T47D (cell line): Measurements from ENCODE around the gene TNFSF9.
"Not testable (repeated sequence)": the region's sequence is repeated elsewhere in the genome, so short reads cannot be mapped to it uniquely, and the experiment has no call there.

Experiments
- DNase-seq, 2 experiments: peaks; one replicate each; pipeline versions ENCODE4 v3.0.0 to v3.0.0-alpha.2; 2011 to 2012; ENCODE audit warnings: low read depth in 1 of 2, low spot score in 1 of 2
- JUND ChIP-seq: IDR thresholded peaks from 2 replicates; pipeline ENCODE4 v1.6.1; 2012; ENCODE audit warnings: low read depth
- in situ Hi-C: cut with HindIII; loops from 2 replicates; pipeline ENCODE4 v1.10.0; 2016; ENCODE audit warnings: low sequenced_read_pairs, low pct_unique_long_range_greater_than_20kb

TNFSF9 gene

DNA sequence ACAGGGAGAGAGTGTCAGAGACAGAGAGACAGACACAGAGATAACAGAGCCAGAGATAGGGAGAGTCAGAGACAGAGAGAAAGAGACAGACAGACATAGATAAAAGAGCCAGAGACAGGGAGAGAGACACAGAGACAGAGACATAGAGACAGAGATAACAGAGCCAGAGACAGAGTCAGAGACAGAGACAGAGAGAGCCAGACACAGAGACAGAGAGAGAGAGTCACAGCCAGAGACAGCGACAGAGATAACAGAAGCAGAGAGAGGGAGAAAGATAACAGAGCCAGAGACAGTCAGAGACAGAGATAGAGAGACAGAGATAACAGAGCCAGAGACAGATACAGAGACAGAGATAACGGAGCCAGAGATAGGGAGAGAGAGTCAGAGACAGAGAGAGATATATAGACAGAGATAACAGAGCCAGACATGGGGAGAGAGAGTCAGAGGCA, 865 bp upstream of the TNFSF9 start:
- TF ChIP-seq JUND, result no peak
- in situ Hi-C loops, result no loop called here
- DNase-seq, result no peak

DNA sequence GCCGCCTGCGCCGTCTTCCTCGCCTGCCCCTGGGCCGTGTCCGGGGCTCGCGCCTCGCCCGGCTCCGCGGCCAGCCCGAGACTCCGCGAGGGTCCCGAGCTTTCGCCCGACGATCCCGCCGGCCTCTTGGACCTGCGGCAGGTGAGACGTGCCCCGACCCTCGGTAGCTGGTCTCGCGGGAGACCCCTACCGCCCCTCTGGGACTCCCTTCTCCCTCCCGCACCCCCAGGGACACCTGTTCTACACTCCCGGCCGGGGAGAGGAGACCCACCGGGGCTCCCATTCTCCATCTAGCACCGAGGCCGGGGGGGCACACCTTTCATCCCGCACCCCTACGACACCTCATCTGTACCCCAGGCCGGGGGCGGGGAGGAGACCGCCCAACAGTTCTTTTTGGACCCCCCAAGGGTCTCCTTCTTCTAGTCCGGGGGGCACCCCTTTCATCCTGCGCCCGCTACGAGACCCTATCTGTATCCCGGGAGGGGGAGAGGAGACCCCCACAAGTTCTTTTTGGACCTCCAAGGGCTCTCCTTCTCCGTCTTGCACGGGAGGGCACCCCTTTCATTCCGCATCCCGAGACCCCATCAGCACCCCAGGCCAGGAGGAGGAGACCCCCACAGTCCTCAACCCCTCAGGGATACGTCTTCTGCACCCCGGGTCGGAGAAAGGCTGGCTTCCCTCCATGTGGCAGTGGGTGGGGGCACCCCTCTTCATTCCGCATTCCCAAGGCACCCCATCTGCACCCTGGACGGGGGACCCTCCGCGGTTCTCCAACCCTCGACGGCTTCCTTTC, 533 bp downstream of the TNFSF9 start:
- in situ Hi-C loops, result no loop called here
- TF ChIP-seq JUND, result no peak
- DNase-seq, result no peak

DNA sequence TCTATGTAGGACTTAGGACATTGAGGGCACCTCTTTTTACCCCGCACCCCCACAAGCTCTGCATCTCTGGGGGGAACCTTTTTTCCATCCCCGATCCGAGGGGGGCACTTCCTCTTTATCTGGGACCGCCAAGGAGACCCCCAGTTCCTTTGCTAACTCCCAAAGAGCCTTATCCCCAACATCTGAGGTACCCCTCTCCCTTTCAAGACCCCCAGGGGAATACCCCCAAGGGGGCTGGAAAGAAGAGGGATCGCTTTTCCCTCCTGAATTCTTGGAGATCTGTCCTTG, 1.1 kb downstream of the TNFSF9 start:
- in situ Hi-C loops, result no loop called here
- no peak for TF ChIP-seq JUND
- no peak for DNase-seq

DNA sequence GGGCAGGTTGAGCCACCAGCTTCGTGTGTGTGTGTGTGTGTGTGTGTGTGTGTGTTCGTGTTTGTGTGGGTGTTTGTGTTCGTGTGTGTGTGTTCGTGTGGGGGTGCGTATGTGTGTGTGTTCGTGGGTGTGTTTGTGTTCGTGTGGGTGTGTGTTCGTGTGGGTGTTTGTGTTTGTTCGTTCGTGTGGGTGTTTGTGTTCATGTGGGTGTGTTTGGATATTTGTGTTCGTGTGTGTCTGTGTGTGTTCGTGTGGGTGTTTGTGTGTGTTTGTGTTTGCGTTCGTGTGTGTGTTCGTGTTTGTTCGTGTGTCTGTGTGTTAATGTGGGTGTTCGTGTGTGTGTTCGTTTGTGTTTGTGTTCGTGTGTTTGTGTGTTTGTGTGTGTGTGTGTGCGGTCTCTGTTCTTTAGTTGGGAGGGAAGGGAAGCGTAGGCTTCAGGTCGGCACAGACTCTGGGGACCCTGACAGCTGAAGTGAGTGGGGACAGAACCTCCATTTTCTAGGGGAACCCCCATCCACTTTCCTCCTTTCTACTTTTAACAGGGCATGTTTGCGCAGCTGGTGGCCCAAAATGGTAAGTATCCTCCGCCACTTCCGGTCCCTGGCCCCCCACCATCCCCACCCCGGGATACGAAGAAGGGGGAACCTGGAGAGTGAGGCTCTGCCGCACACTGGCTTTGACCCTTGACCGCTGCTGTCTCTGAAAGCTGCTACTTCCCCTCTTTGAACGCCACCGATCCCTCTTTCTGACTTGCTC, 1.6 kb downstream of the TNFSF9 start:
- no peak for TF ChIP-seq JUND
- DNase-seq, result no peak

DNA sequence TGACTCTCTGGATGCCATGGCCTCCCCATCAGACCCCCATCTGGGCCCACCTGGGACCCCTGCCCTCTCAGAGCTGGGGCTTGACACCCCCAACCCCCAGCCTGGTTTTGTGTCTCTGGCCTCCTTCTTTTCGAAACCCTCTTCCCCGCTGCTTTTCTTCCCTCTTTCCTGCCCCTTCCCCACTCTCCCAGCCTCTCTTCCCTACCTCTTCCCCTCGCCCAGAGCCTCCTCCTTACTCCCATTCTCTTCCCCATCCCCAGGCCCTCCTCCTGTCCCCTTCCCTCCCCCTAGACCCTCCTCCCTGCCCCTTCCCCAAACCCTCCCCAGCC, 2.1 kb downstream of the TNFSF9 start:
- no peak for DNase-seq
- TF ChIP-seq JUND, result no peak
- in situ Hi-C loops, result no loop called here

More for the DNA sequence above, 1.6 kb downstream of the TNFSF9 start:
- in situ Hi-C loops, result no loop called here

DNA sequence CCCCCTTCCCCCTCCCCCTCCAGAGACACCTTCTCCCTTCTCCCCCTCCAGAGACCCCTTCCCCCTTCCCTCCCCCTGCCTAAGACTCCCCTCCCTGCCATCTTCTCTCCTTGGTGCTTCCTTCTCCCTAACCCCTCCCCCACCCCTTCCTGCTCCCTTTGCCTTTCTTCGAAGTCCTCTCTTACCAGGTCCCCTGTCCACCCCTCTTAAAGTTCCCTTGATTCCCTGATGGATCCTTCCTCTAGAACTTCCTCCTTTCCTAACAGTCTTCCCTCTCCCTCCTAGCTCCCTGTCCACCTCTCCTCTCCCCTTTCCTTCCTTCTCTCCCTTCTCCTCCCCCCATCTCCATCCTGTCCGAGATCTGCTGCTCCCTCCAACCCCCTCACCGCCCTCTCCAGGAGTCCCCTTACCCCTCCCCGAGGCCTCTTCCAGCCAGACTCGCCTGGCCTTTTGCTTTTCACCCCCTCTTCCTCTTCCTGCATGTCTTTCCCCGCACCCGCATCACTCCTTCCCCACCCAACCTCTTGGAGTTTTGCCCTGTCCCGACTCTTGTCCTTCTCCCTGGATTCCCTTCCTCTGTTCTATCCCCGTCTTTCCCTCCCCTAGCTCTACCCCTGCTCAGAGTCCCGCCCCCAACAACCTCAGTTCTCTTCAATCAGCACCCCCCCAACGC, 3.1 kb downstream of the TNFSF9 start:
- TF ChIP-seq JUND, result no peak
- no peak for DNase-seq
- in situ Hi-C loops, result no loop called here

DNA sequence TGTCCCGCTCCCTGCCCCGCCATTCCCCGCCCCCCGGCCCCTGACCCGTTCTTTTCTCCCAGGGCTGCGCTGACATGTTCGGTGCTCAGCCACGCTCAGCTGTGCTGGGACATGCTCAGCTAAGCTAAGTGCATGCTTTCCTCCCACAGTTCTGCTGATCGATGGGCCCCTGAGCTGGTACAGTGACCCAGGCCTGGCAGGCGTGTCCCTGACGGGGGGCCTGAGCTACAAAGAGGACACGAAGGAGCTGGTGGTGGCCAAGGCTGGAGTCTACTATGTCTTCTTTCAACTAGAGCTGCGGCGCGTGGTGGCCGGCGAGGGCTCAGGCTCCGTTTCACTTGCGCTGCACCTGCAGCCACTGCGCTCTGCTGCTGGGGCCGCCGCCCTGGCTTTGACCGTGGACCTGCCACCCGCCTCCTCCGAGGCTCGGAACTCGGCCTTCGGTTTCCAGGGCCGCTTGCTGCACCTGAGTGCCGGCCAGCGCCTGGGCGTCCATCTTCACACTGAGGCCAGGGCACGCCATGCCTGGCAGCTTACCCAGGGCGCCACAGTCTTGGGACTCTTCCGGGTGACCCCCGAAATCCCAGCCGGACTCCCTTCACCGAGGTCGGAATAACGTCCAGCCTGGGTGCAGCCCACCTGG, 3.7 kb downstream of the TNFSF9 start:
- in situ Hi-C loops, result no loop called here
- no peak for TF ChIP-seq JUND

DNA sequence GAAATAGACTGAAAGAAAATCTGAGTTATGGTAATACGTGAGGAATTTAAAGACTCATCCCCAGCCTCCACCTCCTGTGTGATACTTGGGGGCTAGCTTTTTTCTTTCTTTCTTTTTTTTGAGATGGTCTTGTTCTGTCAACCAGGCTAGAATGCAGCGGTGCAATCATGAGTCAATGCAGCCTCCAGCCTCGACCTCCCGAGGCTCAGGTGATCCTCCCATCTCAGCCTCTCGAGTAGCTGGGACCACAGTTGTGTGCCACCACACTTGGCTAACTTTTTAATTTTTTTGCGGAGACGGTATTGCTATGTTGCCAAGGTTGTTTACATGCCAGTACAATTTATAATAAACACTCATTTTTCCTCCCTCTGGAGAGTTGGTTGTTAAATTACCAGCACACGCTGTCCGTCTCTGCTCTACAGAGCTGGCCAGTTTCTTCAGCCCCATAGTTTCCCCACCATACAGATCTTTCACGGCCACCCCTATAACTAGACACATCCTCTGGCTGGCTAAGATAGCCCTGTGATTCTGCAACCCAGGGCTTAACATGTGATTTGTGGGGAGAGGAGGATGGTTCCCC, 4.8 kb downstream of the TNFSF9 start:
- no peak for TF ChIP-seq JUND
- in situ Hi-C loops, result no loop called here
- no peak for DNase-seq

More for the DNA sequence above, 3.7 kb downstream of the TNFSF9 start:
- DNase-seq, result no peak

DNA sequence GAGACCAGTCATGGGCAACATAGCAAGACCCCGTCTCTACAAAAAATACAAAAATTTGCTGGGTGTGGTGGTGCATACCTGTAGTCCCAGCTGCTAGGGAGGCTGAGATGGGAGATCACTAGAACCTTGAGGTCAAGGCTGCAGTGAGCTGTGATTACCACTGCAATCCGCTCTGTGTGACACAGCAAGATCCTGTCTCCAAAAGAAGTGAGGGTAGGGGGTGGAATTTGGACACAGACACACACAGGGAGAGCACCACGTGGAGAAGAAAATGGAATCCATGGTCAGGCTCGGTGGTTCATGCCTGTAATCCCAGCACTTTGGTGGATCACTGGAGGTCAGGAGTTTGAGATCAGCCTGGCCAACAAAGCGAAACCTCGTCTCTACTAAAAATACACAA, 8.7 kb downstream of the TNFSF9 start:
- in situ Hi-C loops, result no loop called here
- DNase-seq, result no peak
- TF ChIP-seq JUND, result no peak

DNA sequence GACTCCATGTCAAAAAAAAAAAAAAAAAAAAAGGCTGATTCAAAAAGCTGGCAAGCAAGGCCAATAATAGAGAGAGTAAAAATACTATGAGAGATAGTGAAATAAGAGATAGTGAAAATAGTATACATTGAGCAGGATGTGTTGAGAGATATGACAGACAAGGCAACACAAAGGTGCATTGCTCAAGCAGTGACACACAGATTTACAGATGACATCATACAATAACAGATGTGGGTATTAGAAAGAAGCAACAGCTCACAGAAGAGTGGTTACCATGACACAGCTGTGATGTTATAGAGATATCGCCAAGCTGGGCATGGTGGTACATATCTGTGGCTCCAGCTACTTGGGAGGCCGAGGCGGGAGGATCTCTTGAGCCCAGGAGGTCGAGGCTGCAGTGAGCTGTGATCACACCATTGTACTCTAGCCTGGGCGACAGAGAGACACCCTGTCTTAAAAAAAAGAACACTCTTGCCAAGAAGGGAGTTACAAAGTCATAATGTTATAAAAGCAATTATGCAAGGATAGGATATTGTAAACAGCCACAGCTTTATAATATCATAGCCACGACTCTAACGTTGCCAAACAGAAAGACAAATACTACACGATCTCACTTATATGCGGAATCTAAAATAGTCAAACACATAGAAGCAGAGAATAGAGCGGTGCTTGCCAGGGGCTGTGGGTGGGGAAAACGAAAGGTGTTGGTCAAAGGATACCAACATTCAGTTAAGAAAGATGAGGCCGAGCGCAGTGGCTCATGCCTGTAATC, 10.3 kb downstream of the TNFSF9 start:
- no peak for TF ChIP-seq JUND
- in situ Hi-C loops, result no loop called here
- no peak for DNase-seq

DNA sequence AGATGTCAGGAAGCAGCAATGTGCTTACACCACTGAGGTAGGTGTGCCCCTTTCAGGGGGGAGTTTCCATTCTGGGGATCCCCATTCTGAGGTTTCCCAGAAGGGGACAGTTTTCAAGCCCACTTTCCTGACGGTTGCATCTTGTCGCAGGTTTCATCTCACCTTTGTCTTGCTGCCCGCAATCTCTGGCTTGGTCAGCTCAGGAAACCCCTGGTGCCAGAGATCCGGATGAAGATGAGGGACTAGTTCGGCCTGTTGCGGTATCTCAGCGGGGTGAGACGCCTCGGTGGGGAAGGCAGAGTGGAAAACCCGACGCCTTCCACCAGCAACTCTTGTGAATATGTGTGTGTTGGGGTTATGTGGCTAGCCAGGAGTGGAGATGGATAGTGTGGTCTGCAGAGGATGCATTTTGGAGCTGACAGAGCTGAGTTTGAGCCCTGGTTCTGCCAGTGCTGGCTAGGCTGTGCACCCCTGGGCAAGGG, 13.1 kb downstream of the TNFSF9 start:
- DNase-seq, result no peak
- in situ Hi-C loops, result no loop called here
- TF ChIP-seq JUND, result no peak

DNA sequence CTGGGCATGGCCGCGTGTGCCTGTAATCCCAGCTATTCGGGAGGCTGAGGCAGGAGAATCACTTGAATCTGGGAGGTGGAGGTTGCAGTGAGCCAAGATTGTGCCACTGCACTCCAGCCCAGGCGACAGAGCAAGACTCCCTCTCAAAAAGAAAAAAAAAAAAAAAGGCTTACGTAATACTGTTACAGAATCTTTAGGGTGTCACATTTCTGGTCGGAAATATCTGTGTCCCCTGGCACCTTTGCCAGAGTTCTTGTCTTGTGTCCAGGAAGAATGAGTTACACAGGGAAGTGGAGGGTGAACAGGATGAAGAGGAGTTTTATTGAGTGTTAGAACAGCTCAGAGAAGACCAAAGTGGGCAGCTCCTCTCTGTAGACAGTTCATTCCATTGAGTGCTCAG, 19.9 kb downstream of the TNFSF9 start:
- in situ Hi-C loops, DNase-seq: not testable (repeated sequence)
